C4-2B (cell line): ENCODE results near the gene TSTD1.

Experiments
- H3K27ac ChIP-seq: fragments of 450-650 bp; 2 replicates; pipeline ENCODE4 v1.5.1; 2017
- CTCF ChIP-seq: fragments of 450-650 bp; conservative IDR thresholded peaks from 2 replicates; pipeline ENCODE4 v1.5.1; 2017; ENCODE audit warnings: mild to moderate bottlenecking
- ZFX ChIP-seq: fragments of 450-650 bp; IDR thresholded peaks from 2 replicates; pipeline ENCODE4 v1.6.1; 2017

TSTD1 gene

GRCh38 chr1:161073474-161074121 lies 34.8 kb upstream of the TSTD1 start:
- no peak overlapping the region for H3K27ac ChIP-seq
- no peak for TF ChIP-seq CTCF
- TF ChIP-seq ZFX, result no peak

- no peak overlapping the region for H3K27ac ChIP-seq
Observed at GRCh38 chr1:161072751-161073449, 34.1 kb upstream of the TSTD1 start.

GRCh38 chr1:161071886-161072371 lies 33.2 kb upstream of the TSTD1 start:
- no peak overlapping the region for H3K27ac ChIP-seq

More at GRCh38 chr1:161072751-161073449, 34.1 kb upstream of the TSTD1 start:
- no peak for TF ChIP-seq CTCF
- TF ChIP-seq ZFX, result no peak

GRCh38 chr1:161070761-161071160 lies 32.0 kb upstream of the TSTD1 start:
- TF ChIP-seq ZFX (no peak), CTCF (no peak)

More at GRCh38 chr1:161071886-161072371, 33.2 kb upstream of the TSTD1 start:
- TF ChIP-seq CTCF (peak; percentile 76), ZFX (no peak)

GRCh38 chr1:161069731-161070270 lies 31.0 kb upstream of the TSTD1 start, which contains the start of gene ARHGAP30:
ARHGAP30 (minus strand) TSS chr1:161069891; CDS start chr1:161069624, 267 bp downstream.
- H3K27ac ChIP-seq, result no peak within 1 kb of the TSS
- TF ChIP-seq CTCF (no peak), ZFX (no peak)

More at GRCh38 chr1:161070761-161071160, 32.0 kb upstream of the TSTD1 start:
- no peak overlapping the region for H3K27ac ChIP-seq

GRCh38 chr1:161069241-161069640 lies 30.5 kb upstream of the TSTD1 start:
- no peak for TF ChIP-seq CTCF
- no peak for TF ChIP-seq ZFX
- H3K27ac ChIP-seq, result no peak overlapping the region
